Sciatic nerve (tissue), 2 donors: ENCODE measurements around the gene GTSE1. TPM values are rescaled to one million over a fixed set of nuclear protein-coding genes. Genes with fewer than 3 reads are reported as not detected.
"Not testable (repeated sequence)": the region's sequence is repeated elsewhere in the genome, so short reads cannot be mapped to it uniquely, and the experiment has no call there.

Source experiments
- ATAC-seq: fragments of 200-7000 bp; cut with Tn5 transposase; one replicate; pipeline ENCODE4 v1.9.1; 2020; ENCODE audit warnings: mild to moderate bottlenecking, moderate library complexity
- DNase-seq: peaks from one replicate; pipeline ENCODE4 v3.0.0-alpha.2; 2020; ENCODE audit warnings: low spot score
- intact Hi-C: fragments of 100-400 bp; cut with DNase I; formaldehyde crosslinking; loops from one replicate; pipeline ENCODE4 v1.14.2; 2022
- total RNA-seq: library from RNA; stranded (reverse); fragmentation: NEBNext Ultra II Directional; extraction: Animal tissue kit (Norgen Biotek cat#: 25700); gene quantifications from one replicate; pipeline ENCODE4 v1.2.1, GENCODE V29; 2021
- donor health status: DM: no; HTN: no; CAD: no.
- donor health status: DM: no; HTN: no; CAD: no.

GTSE1 gene, protein sequence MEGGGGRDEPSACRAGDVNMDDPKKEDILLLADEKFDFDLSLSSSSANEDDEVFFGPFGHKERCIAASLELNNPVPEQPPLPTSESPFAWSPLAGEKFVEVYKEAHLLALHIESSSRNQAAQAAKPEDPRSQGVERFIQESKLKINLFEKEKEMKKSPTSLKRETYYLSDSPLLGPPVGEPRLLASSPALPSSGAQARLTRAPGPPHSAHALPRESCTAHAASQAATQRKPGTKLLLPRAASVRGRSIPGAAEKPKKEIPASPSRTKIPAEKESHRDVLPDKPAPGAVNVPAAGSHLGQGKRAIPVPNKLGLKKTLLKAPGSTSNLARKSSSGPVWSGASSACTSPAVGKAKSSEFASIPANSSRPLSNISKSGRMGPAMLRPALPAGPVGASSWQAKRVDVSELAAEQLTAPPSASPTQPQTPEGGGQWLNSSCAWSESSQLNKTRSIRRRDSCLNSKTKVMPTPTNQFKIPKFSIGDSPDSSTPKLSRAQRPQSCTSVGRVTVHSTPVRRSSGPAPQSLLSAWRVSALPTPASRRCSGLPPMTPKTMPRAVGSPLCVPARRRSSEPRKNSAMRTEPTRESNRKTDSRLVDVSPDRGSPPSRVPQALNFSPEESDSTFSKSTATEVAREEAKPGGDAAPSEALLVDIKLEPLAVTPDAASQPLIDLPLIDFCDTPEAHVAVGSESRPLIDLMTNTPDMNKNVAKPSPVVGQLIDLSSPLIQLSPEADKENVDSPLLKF
- total RNA-seq: 0.49 TPM

DNA sequence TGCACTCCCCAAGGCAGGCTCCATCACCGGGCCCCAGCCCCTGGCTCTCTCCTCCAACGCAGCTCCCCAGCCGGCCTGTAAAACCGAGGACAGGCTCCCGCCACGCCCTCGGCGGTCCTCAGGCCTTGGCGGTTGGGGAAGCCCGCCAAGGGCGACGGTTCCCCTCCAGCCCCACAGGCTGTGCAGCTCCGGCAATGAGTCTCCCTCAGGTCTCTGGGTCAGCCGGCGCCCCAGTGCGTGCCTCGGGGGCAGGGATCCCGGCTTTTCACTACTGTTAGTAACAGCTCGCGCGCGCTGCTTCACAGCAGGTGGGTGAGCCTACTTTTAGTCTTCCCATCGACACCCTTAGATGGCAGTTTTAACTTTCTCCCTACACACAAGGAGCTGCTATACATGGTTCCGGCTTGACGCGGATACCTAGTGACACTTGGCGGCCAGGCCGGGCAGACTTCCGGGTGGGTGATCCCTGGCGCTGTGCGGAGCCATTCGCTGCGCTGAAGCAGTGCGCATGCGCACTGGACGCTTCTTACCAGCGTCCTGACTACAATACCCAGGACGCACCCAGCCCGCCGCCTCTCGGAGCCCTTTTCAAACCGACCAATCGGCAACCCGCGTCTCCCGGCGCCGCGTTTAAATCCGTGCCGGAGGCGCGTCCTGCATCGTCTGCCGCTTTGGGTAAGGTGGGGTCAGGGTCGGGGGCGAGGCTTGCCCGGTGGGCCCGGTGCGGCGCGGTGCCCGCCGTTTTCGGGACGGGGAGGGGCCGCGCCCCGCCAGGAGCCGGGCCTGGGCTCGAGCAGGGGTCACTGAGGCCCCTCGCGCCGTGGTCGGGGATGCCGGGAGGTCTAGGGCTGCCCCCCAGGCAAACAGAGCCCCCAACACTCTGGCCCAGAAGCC, at the start of gene GTSE1:
Gene GTSE1, plus strand, starts transcription at position 614 of the 894 bp plus-strand sequence. CDS start 531 bp downstream, outside the sequence.
- intact Hi-C loops: loop anchor here (10.0 kb wide), 1 partner anchor 58 kb away; no protein-coding TSS in a partner anchor
- DNase-seq (peak; percentile 98), ATAC-seq (peak; percentile 98)

- intact Hi-C loops: no loop called here
- no peak for ATAC-seq
- no peak for DNase-seq
Measured at GRCh38 chr22:46247443-46247975, 49.2 kb upstream of the GTSE1 start.

GRCh38 chr22:46250035-46250782, 46.5 kb upstream of the GTSE1 start, which contains the start of gene CDPF1:
Gene CDPF1 (minus strand): TSS chr22:46250293. CDS start chr22:46248284, 2,009 bp downstream.
- intact Hi-C loops: no loop called here
- peak; percentile 95 for DNase-seq

DNA sequence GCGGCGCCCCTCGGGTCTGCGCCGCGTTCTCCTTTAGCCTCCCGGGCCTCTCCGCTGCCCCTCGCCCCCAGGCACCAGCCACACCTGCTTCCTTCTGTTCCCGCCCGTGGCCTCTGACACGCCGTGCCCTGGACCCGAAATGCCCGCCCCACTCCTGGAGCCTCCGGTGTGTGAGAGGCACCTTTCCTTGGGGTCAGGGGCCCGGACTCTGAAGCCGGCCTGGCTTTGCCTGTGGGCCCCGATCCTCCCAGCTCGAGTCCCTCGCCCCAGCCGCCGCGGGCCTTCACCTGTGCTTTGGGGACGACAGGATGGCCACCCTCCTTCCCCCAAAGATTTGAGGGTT, 45.9 kb upstream of the GTSE1 start:
- peak; percentile 16 for ATAC-seq
- intact Hi-C loops: no loop called here
- DNase-seq: peak; percentile 65

More at GRCh38 chr22:46250035-46250782, 46.5 kb upstream of the GTSE1 start, which contains the start of gene CDPF1:
- ATAC-seq: peak; percentile 95

DNA sequence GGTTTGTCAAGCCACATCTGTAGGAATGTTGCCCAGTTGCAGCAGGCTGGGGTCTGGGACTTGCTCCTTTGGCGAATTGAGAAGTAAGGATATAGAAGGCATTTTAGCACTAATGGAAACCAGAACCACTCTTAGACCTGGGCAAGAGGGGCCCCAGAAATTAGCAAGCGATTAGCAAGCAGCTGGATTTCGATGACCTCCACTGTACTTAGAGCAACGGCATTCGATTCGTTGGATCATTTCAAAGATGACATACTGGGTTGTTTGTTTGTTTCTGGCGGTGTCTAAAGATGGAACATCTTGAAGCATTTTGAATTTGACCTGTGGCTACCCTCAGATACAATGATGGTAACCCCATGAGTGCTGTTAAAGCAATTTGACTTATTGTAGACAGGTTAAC, 45.4 kb upstream of the GTSE1 start:
- DNase-seq (no peak), ATAC-seq (no peak)
- intact Hi-C loops: no loop called here

DNA sequence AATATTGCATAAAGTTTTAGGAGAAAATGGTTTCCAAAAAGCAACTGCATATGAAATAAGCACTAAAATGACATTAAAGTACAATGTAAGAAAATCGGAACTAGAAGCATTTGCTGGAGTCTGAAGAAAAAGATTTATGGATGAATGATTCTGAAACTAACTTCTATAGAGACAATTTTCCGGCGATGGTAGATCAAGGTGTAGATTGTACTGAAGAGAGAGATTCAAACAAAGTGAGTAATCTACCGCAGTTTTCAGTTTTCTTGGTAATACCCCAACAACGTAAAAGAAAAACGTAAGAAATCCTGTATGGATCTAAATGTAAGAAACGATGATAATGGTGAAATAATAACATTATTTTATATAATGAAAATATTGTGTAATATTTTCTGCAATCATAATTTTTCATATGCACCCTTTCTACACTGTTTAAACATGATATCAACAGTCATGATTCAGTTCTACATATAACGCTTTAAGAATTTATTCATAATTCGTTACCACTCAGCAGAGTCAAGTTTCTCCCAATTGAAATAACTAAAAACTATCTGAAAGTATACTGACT, 44.8 kb upstream of the GTSE1 start:
- DNase-seq (no peak), ATAC-seq (no peak)
- intact Hi-C loops: no loop called here

DNA sequence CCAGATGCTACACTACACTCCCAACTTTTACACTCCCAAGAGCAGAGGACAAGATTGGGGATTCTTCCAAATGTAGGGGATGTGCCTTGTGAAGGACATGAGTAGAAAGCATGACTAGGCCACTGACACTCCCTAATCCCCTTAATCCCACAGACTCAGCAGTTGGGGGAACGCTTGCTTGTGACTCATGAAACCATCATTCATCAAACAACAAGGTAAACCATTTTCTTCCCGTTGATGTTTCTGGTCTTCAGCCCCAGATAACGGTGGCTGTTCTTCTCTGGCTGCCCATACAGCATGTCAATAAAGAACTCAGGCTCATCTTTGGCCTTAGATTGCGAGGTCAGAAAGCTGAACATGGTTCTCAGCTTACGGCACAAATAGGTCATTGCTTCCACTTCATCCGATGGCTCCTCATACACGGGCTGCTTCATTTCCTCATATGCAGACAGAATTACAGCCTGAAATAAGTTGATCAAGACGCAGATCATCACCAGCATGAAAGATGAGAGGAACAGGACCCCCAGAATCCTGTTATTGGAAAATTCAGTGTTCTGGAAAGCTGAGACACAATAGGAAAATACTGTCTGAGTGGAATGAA, 40.2 kb upstream of the GTSE1 start:
- intact Hi-C loops: no loop called here
- ATAC-seq (no peak), DNase-seq (no peak)

DNA sequence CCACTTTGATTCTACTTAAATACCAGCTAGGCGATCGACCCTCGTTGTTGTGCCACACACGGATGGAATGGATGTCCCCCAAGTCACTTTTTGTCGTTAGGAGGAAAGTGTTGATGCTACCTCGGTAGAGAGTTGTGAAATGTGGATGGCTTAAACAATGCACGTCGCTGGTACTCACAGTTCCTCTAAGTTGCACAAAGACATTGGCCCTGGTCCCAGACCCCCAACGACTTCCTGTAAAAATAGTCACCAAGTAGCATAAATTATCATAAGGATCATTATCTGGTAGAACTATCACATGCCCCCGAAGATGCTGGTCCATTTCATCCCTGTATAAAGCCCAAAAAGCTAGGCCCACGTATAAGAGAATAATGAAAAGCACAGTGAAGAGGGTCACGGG, 37.3 kb upstream of the GTSE1 start:
- DNase-seq (no peak), ATAC-seq (no peak)
- intact Hi-C loops: no loop called here

GRCh38 chr22:46260038-46260437, 36.6 kb upstream of the GTSE1 start:
- ATAC-seq (no peak), DNase-seq (no peak)
- intact Hi-C loops: no loop called here

DNA sequence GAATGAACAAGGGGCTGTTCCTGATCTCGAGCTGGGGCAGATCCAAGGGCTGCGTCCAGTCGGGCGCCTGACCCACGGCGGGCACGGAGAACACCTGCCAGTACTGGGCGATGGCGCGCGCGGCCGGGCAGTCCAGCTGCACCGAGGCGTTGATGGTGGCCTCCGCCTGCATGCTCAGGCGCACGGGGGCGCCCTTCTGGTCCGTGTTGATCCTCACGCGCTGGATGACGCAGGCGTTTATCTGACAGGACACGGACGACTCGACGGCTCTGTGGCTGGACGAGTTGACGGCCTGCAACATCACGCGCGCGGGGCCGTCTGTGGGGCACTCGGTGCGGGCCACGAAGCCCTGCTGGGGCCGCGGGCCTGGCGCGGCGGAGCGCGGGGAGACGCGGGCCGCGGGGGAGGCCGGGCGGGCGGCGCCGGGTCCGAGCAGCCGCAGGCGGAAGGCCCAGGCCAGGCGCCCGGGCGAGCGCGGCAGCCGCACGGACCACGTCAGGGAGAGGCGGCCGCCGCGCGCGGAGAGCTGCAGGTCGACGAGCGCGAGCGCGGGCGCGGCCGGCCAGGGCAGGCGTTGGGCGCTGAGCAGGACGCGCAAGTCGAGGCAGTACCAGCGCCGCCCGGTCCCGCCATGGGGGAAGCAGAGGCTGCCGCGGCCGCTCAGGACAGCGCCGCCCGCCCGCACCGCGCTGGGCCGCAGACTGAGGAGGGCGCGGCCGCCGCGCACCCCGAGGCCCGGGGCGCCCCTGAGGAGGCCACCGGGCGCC, 34.0 kb upstream of the GTSE1 start:
- ATAC-seq (peak; percentile 77), DNase-seq (peak; percentile 77)
- intact Hi-C loops: no loop called here

GRCh38 chr22:46263216-46263590, 33.5 kb upstream of the GTSE1 start, which contains the start of gene PKDREJ:
Gene PKDREJ (minus strand): TSS chr22:46263343. CDS start chr22:46263322, 21 bp downstream.
- no peak for DNase-seq
- no peak for ATAC-seq
- intact Hi-C loops: no loop called here

- DNase-seq, ATAC-seq, intact Hi-C loops: not testable (repeated sequence)
Measured at GRCh38 chr22:46264520-46264919, 32.1 kb upstream of the GTSE1 start.

GRCh38 chr22:46265627-46266026, 31.0 kb upstream of the GTSE1 start:
- intact Hi-C loops, DNase-seq, ATAC-seq: not testable (repeated sequence)

- intact Hi-C loops: no loop called here
- peak; percentile 98 for ATAC-seq
Measured at GRCh38 chr22:46267431-46268279, 29.0 kb upstream of the GTSE1 start, which contains the start of gene TTC38. Gene TTC38 (plus strand): TSS chr22:46268008. CDS start chr22:46268040, 32 bp downstream.

GRCh38 chr22:46269564-46269963, 27.1 kb upstream of the GTSE1 start:
- DNase-seq (peak; percentile 30), ATAC-seq (no peak)
- intact Hi-C loops: no loop called here

More at GRCh38 chr22:46267431-46268279, 29.0 kb upstream of the GTSE1 start, which contains the start of gene TTC38:
- DNase-seq: peak; percentile 94

DNA sequence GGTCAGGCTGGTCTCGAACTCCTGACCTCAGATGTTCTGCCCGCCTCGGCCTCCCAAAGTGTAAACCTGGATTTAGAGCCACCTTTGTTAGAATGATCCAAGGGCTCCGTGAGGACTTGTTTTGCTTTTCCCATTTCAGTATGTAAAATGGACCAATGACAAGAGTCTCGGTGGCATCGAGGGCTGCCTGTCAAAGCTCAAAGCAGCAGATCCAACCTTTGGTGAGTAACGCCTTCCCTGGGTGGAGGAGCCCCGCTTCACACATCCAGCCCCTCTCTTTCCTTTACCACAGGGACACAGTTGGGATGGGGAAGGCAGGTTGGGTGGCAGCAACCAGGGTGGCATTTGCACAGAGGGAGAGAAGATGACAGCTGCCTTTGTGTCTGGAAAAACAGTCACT, 24.5 kb upstream of the GTSE1 start:
- DNase-seq: no peak
- intact Hi-C loops: no loop called here

More for the DNA sequence above, 24.5 kb upstream of the GTSE1 start:
- ATAC-seq: no peak
